HEK293 (cell line): ENCODE results near the gene PSMG2.

ENCODE experiments used
- CTCF ChIA-PET: fragments of 350-600 bp; formaldehyde crosslinking; extraction: SDS; loops from one replicate; lab custom pipeline; 2021; ENCODE audit warnings: antibody characterized with exemption; lab: Yijun Ruan, JAX
- POLR2A ChIA-PET: fragments of 300-600 bp; formaldehyde crosslinking; extraction: SDS; loops from one replicate; lab custom pipeline; 2020; ENCODE audit warnings: antibody characterized with exemption, inconsistent platforms; lab: Yijun Ruan, JAX
- H3K27ac ChIP-seq: fragments of 200-500 bp; sonication (Bioruptor generic); 2 replicates; pipeline ENCODE4 v1.5.1; 2014; ENCODE audit warnings: low read depth, low read length, control low read depth, inconsistent platforms; ENCODE audit errors: extremely low read depth
- H3K36me3 ChIP-seq, 2 experiments: fragments of 200-500 bp in 1 of 2; sonication (Bioruptor generic) in 1 of 2; 1 replicate in 1 of 2; 2 replicates in 1 of 2; pipeline ENCODE4 v1.5.1; 2014 to 2017; ENCODE audit warnings: inconsistent platforms in 2 of 2, low read length in 2 of 2; ENCODE audit not compliant: control insufficient read depth in 2 of 2, insufficient read depth in 1 of 2
- H3K4me1 ChIP-seq: fragments of 200-500 bp; sonication (Bioruptor generic); 2 replicates; pipeline ENCODE4 v1.5.1; 2014; ENCODE audit warnings: mild to moderate bottlenecking, low read length, inconsistent platforms; ENCODE audit not compliant: control insufficient read depth, insufficient read depth
- H3K4me3 ChIP-seq: 2 replicates; pipeline ENCODE4 v1.5.1; 2011; ENCODE audit warnings: low read depth, mild to moderate bottlenecking, control low read depth, low read length, moderate library complexity
- H3K9me3 ChIP-seq: fragments of 200-500 bp; sonication (Bioruptor generic); 2 replicates; pipeline ENCODE4 v1.5.1; 2014; ENCODE audit warnings: low read depth, low read length, inconsistent platforms; ENCODE audit not compliant: control insufficient read depth, insufficient read depth
- BCL11B ChIP-seq: fragments of 450-650 bp; formaldehyde crosslinking; IDR thresholded peaks from 2 replicates; pipeline ENCODE4 v1.5.1; 2016; ENCODE audit warnings: low read depth, missing biosample characterization, missing genetic modification characterization
- GLIS1 ChIP-seq: fragments of 450-650 bp; formaldehyde crosslinking; IDR thresholded peaks from 2 replicates; pipeline ENCODE4 v1.5.1; 2016; ENCODE audit warnings: missing biosample characterization, missing genetic modification characterization
- KLF16 ChIP-seq: fragments of 450-650 bp; formaldehyde crosslinking; IDR thresholded peaks from 2 replicates; pipeline ENCODE4 v1.5.1; 2017; ENCODE audit warnings: missing biosample characterization, missing genetic modification characterization
- MEIS1 ChIP-seq: sonication (generic); formaldehyde crosslinking; IDR thresholded peaks from 2 replicates; pipeline ENCODE4 v1.8.1; 2022; ENCODE audit warnings: missing genetic modification reagents, mild to moderate bottlenecking, borderline replicate concordance
- OSR2 ChIP-seq: fragments of 450-650 bp; formaldehyde crosslinking; IDR thresholded peaks from 2 replicates; pipeline ENCODE4 v1.5.1; 2016; ENCODE audit warnings: missing biosample characterization, missing genetic modification characterization
- OVOL3 ChIP-seq: fragments of 450-650 bp; formaldehyde crosslinking; IDR thresholded peaks from 2 replicates; pipeline ENCODE4 v1.5.1; 2016; ENCODE audit warnings: missing biosample characterization, missing genetic modification characterization
- PATZ1 ChIP-seq: fragments of 450-650 bp; formaldehyde crosslinking; IDR thresholded peaks from 2 replicates; pipeline ENCODE4 v1.5.1; 2016; ENCODE audit warnings: missing biosample characterization, missing genetic modification characterization
- PRDM1 ChIP-seq: fragments of 450-650 bp; formaldehyde crosslinking; IDR thresholded peaks from 2 replicates; pipeline ENCODE4; 2016; ENCODE audit warnings: missing biosample characterization, missing genetic modification characterization
- SP7 ChIP-seq: fragments of 450-650 bp; formaldehyde crosslinking; IDR thresholded peaks from 2 replicates; pipeline ENCODE4 v1.5.1; 2016; ENCODE audit warnings: missing biosample characterization, missing genetic modification characterization
- ZBTB48 ChIP-seq: fragments of 450-650 bp; formaldehyde crosslinking; IDR thresholded peaks from 2 replicates; pipeline ENCODE4 v1.5.1; 2016; ENCODE audit warnings: missing biosample characterization, missing genetic modification characterization
- ZBTB8A ChIP-seq: fragments of 450-650 bp; formaldehyde crosslinking; IDR thresholded peaks from 2 replicates; pipeline ENCODE4 v1.5.1; 2016; ENCODE audit warnings: missing biosample characterization, missing genetic modification characterization
- ZNF121 ChIP-seq: fragments of 450-650 bp; formaldehyde crosslinking; IDR thresholded peaks from 2 replicates; pipeline ENCODE4 v1.5.1; 2016; ENCODE audit warnings: missing biosample characterization, missing genetic modification characterization
- ZNF148 ChIP-seq: fragments of 450-650 bp; formaldehyde crosslinking; IDR thresholded peaks from 2 replicates; pipeline ENCODE4 v1.5.0; 2017; ENCODE audit warnings: missing biosample characterization, missing genetic modification characterization, borderline replicate concordance
- ZNF501 ChIP-seq: fragments of 450-650 bp; formaldehyde crosslinking; IDR thresholded peaks from 2 replicates; pipeline ENCODE4 v1.5.1; 2016; ENCODE audit warnings: missing biosample characterization, missing genetic modification characterization
- ZNF76 ChIP-seq: fragments of 450-650 bp; formaldehyde crosslinking; IDR thresholded peaks from 2 replicates; pipeline ENCODE4; 2016; ENCODE audit warnings: low read depth, missing biosample characterization, missing genetic modification characterization, borderline replicate concordance
- TF ChIP-seq, protein P1 (sequence below): fragments of 450-650 bp; formaldehyde crosslinking; IDR thresholded peaks from 2 replicates; pipeline ENCODE4 v1.5.1; 2016; ENCODE audit warnings: missing biosample characterization, missing genetic modification characterization
- TF ChIP-seq, protein P2 (sequence below): fragments of 450-650 bp; formaldehyde crosslinking; IDR thresholded peaks from 2 replicates; pipeline ENCODE4 v1.5.1; 2016; ENCODE audit warnings: missing biosample characterization, missing genetic modification characterization
- TF ChIP-seq, protein P3 (sequence below): fragments of 450-650 bp; formaldehyde crosslinking; IDR thresholded peaks from 2 replicates; pipeline ENCODE4 v1.5.1; 2016; ENCODE audit warnings: missing biosample characterization, missing genetic modification characterization
- TF ChIP-seq, protein P4 (sequence below): fragments of 450-650 bp; formaldehyde crosslinking; IDR thresholded peaks from 2 replicates; pipeline ENCODE4 v1.5.1; 2016; ENCODE audit warnings: missing biosample characterization, missing genetic modification characterization
- TF ChIP-seq, protein P5 (sequence below): fragments of 450-650 bp; formaldehyde crosslinking; IDR thresholded peaks from 2 replicates; pipeline ENCODE4 v1.5.1; 2017; ENCODE audit warnings: missing biosample characterization, missing genetic modification characterization
- TF ChIP-seq, protein P6 (sequence below): fragments of 450-650 bp; formaldehyde crosslinking; IDR thresholded peaks from 2 replicates; pipeline ENCODE4 v1.5.1; 2017; ENCODE audit warnings: missing biosample characterization, missing genetic modification characterization

The PSMG2 gene

DNA sequence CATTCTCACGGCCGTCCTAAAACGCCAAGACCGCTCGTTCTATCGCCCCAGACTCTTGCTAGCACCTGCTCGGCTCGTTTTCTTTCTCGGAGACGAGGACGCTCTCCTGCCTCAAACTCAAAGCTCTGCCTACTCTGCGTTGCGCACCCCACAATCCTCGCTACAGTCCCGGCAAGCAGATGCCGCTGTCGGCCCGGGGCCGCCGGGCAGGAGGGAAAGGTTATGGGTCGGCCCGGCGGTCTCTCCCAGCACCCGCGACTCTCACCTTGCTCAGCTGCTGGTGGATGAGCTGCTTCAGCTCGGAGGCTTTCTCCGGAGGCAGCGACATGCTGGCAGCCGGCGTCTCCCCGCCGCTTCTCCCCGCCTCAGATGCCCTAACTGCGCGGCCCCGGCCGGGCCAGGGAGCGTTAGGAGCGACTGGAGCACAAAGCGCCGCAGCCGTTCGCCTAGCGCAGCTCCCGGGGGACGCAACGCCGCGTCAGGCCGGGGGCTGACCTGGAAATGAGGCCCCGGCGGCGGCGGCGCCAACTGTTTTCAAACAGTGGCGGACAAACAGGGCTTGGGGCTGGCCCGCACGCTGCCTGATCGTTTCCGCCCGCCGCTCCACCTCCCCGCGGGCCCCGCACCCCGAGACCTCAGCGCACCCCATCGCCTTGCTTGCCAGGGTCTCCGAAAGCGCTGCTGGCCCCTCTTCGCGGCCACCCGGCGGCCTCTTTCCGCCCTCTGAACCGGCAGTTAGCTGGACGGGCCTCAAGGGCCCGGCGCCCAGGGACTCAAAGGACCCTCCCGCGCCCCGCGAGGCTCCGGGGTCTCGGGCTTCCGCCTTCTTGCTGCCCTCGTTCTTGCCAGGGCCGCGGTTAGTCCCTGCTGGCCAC lies at the start of gene PSMG2, which contains the start of gene CEP76:
PSMG2 (plus strand) TSS at position 822 of the 875 bp plus-strand sequence. CDS start 66 bp downstream, outside the sequence.
CEP76 (minus strand) TSS at position 503 of the 875 bp plus-strand sequence; CDS start at position 328, 175 bp downstream.
- H3K9me3 ChIP-seq, result no peaks in the 10 kb centered on the region
- peak within 1 kb of the TSS; percentile 99 for H3K27ac ChIP-seq
- peak within 1 kb of the TSS; percentile 87 for H3K4me3 ChIP-seq
- peaks cover 6% of the 10 kb centered on the region; the same call in 1 of the 2 replicates for H3K4me1 ChIP-seq
- H3K36me3 ChIP-seq, result peaks cover 33 to 37% of the 10 kb centered on the region in 2 experiments
- ChIA-PET CTCF (interaction anchor here (0.7 to 3.2 kb wide), 5 partner anchors 9 to 1047 kb away, joined by 3 to 12 read pairs (median 5); no protein-coding TSS in a partner anchor), POLR2A (interaction anchor here (0.5 to 3.8 kb wide), 17 partner anchors 9 to 1043 kb away, joined by 3 to 19 read pairs (median 5); partner anchors contain the start of genes AFG3L2, CEP192, PTPN2 and SEH1L)
- TF ChIP-seq PRDM1 (tag by site-specific recombination) (peak; percentile 60; the same call in 1 of the 2 replicates), ZNF148 (no peak), ZNF76 (tag by site-specific recombination) (peak; percentile 87), OVOL3 (0 out of 2 replicates have a peak, but pooled peaks have one; percentile 33), KLF16 (tag by site-specific recombination) (peak; percentile 86), GLIS1 (tag by site-specific recombination) (peak; percentile 57), ZNF501 (tag by site-specific recombination) (peak; percentile 74), BCL11B (tag by site-specific recombination) (0 out of 2 replicates have a peak, but pooled peaks have one; percentile 54), ZBTB48 (tag by site-specific recombination) (peak; percentile 60), PATZ1 (tag by site-specific recombination) (peak; percentile 85), SP7 (tag by site-specific recombination) (peak; percentile 83), ZNF121 (tag by site-specific recombination) (peak; percentile 46; the same call in 1 of the 2 replicates), MEIS1 (CRISPR knock-in tag) (0 out of 2 replicates have a peak, but pooled peaks have one; percentile 26), OSR2 (tag by site-specific recombination) (peak; percentile 46), ZBTB8A (tag by site-specific recombination) (peak; percentile 68)
- TF ChIP-seq, protein P1, sequence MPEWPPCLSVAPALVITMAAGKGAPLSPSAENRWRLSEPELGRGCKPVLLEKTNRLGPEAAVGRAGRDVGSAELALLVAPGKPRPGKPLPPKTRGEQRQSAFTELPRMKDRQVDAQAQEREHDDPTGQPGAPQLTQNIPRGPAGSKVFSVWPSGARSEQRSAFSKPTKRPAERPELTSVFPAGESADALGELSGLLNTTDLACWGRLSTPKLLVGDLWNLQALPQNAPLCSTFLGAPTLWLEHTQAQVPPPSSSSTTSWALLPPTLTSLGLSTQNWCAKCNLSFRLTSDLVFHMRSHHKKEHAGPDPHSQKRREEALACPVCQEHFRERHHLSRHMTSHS (tag by site-specific recombination), result no peak
- TF ChIP-seq, protein P2, sequence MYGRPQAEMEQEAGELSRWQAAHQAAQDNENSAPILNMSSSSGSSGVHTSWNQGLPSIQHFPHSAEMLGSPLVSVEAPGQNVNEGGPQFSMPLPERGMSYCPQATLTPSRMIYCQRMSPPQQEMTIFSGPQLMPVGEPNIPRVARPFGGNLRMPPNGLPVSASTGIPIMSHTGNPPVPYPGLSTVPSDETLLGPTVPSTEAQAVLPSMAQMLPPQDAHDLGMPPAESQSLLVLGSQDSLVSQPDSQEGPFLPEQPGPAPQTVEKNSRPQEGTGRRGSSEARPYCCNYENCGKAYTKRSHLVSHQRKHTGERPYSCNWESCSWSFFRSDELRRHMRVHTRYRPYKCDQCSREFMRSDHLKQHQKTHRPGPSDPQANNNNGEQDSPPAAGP, result peak; percentile 56; the same call in 1 of the 2 replicates
- TF ChIP-seq, protein P3, sequence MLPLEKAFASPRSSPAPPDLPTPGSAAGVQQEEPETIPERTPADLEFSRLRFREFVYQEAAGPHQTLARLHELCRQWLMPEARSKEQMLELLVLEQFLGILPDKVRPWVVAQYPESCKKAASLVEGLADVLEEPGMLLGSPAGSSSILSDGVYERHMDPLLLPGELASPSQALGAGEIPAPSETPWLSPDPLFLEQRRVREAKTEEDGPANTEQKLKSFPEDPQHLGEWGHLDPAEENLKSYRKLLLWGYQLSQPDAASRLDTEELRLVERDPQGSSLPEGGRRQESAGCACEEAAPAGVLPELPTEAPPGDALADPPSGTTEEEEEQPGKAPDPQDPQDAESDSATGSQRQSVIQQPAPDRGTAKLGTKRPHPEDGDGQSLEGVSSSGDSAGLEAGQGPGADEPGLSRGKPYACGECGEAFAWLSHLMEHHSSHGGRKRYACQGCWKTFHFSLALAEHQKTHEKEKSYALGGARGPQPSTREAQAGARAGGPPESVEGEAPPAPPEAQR (tag by site-specific recombination), result 0 out of 2 replicates have a peak, but pooled peaks have one; percentile 35
- TF ChIP-seq, protein P4, sequence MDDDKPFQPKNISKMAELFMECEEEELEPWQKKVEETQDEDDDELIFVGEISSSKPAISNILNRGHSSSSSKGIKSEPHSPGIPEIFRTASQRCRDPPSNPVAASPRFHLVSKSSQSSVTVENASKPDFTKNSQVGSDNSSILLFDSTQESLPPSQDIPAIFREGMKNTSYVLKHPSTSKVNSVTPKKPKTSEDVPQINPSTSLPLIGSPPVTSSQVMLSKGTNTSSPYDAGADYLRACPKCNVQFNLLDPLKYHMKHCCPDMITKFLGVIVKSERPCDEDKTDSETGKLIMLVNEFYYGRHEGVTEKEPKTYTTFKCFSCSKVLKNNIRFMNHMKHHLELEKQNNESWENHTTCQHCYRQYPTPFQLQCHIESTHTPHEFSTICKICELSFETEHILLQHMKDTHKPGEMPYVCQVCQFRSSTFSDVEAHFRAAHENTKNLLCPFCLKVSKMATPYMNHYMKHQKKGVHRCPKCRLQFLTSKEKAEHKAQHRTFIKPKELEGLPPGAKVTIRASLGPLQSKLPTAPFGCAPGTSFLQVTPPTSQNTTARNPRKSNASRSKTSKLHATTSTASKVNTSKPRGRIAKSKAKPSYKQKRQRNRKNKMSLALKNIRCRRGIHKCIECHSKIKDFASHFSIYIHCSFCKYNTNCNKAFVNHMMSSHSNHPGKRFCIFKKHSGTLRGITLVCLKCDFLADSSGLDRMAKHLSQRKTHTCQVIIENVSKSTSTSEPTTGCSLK, result no peak
- TF ChIP-seq, protein P5, sequence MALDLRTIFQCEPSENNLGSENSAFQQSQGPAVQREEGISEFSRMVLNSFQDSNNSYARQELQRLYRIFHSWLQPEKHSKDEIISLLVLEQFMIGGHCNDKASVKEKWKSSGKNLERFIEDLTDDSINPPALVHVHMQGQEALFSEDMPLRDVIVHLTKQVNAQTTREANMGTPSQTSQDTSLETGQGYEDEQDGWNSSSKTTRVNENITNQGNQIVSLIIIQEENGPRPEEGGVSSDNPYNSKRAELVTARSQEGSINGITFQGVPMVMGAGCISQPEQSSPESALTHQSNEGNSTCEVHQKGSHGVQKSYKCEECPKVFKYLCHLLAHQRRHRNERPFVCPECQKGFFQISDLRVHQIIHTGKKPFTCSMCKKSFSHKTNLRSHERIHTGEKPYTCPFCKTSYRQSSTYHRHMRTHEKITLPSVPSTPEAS (tag by site-specific recombination), result peak; percentile 40; the same call in 1 of the 2 replicates
- TF ChIP-seq, protein P6, sequence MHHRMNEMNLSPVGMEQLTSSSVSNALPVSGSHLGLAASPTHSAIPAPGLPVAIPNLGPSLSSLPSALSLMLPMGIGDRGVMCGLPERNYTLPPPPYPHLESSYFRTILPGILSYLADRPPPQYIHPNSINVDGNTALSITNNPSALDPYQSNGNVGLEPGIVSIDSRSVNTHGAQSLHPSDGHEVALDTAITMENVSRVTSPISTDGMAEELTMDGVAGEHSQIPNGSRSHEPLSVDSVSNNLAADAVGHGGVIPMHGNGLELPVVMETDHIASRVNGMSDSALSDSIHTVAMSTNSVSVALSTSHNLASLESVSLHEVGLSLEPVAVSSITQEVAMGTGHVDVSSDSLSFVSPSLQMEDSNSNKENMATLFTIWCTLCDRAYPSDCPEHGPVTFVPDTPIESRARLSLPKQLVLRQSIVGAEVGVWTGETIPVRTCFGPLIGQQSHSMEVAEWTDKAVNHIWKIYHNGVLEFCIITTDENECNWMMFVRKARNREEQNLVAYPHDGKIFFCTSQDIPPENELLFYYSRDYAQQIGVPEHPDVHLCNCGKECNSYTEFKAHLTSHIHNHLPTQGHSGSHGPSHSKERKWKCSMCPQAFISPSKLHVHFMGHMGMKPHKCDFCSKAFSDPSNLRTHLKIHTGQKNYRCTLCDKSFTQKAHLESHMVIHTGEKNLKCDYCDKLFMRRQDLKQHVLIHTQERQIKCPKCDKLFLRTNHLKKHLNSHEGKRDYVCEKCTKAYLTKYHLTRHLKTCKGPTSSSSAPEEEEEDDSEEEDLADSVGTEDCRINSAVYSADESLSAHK (tag by site-specific recombination), result peak; percentile 61; the same call in 1 of the 2 replicates
